Measurements from ENCODE around the gene NHSL2.
"Not testable (repeated sequence)": the region's sequence is repeated elsewhere in the genome, so short reads cannot be mapped to it uniquely, and the experiment has no call there.

NHSL2 gene

GRCh38 chrX:71910643-71910985 is at the start of gene NHSL2:
NHSL2 (plus strand) TSS chrX:71910845.
- peak in 1 of 14 donors; percentile 34 for DNase-seq

- no peak for DNase-seq
Observed at GRCh38 chrX:71867680-71868079, 43.0 kb upstream of the NHSL2 start.

DNA sequence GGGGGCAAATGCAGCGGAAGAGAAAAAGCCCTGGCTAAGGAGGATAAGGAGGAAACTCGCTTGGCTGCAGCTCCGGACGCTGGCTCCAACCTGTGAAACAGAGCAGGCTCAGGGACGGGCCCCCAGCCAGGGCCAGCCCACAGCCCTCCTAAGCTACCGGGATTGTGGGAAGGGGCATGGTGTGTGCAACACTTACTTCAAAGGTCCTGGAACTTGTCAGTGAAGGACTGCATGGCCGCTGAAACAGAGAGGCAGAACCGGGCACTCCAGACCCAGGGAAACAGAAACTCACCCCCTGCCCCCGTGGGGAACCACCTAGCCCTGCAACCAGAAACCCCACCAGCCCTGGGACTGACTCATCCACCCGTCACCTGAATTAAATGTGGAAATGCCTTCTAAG is 41.1 kb upstream of the NHSL2 start:
- DNase-seq = not testable (repeated sequence)

DNA sequence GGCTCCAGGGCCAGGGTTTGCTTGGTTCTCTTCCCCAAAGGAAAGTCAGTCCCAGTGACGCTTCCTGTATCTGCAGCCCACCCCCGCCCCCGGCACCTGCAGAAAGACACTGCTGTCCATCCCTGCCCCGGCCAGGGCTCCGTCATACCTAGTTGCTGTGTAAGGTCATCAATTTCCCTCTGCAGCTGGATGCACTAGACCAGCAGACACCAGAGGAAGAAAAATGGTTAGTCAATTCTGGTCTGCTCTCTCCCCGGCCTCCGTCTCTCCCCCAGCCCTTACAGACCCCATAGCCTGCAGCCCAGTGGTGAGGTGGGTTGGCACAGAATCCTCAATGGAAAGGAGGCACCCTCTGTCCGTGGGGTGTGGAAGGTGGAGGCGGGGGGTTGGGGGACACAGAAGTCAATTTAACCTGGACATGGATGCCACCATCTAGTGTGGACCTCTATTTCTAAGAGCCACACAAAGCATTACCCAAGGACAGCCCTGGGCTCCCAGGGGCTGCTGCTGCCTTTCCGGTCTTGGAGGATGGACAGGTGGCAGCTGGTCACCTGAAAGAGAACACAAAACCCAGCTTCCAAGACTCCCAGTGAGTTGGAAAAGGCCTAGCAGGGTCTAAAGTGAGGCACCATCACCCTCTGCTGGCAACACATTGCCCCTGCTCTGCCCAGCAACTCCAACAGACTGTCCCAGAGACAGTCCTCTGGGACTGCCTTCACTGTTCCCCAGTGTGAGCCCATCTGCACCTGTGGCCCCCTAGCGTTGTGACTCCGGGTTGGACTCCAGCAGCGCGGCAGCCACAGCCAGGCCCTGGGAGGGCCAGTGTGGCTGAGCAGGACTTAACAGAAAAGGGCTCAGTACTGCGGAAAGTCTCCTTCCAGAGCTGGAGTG is 40.2 kb upstream of the NHSL2 start:
- peak in 1 of 14 donors; percentile 51 for DNase-seq

DNA sequence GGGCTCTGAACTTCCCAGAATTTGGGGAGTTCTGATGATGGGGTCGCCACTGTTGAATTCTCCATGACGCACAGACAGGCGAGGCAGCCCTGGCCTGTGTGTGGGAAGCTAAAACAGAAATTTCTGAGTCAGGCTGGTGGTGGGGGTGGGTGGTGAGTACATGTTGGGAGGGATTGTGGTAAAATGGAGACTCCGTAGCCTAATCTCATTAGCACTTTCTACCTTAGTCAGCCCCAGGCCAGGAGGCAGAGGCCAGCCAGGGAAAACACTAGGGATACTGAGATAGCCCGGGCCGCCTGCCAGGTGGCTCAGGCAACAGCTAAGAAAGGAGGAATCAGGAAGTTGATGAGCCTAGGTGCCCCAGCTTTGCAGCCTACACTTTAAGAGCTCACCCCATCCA is 39.3 kb upstream of the NHSL2 start:
- no peak for DNase-seq

DNA sequence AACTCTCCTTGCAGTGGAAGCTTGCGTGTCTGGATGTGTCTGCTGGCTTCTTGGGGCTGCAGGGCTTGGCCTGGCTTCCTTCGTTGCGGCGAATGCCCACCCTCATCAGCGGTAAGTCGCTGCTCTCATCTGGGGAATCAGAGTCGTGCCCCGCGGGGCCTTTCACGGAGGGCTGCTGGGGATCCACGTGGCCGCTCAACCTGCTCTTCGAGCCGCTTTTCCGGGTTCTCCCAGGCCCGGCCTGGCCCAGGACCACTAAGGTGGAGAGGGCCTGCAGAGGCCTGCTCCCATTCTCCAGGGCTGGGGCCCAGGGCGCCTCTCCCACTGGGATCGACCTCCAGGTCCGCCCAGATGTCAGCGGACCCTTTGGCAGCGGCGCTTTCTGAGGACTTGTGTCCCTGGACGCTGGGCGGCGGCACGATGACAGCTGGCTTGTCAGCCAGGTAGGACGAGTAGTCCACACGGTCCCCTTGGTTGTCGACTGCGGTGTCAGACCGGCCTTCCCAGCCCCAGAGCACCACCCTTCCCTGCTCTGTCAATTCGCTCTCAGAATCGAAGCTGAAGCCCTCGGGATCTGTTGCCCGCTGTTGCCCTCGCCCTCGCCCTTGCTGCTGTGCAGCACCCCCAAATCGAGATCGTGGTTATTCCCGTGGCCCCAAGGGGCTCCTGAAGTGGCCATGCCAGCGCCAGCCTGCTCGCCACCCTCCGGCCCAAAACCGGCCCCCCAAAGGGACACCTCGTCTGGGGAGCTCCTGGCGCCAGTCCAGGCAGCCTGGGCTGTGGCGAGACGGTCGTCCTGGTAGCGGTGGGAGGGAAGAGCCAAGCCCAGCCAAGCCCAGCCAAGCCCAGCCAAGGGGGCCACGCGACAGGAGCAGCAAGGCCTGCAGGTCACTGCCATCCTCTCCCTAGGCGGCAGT is 37.8 kb upstream of the NHSL2 start:
- no peak for DNase-seq

DNA sequence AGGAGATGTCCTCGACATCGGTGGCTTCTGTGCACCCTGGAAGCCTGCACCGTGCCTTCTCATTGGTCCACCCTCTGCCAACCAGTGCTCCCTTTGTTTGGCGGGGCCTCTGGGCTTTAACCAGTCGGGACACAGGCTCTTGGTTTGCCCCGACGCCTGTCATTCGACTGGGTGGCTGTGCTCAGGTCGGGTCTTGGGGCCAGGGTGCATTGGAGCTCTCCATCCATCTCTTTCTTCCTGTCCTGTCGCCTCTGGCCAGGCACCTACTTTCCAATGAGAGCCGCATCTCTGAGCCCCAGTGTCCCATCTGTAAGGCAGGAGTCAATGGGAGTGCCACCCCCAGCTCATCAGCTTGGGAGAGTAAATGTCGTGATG is 37.2 kb upstream of the NHSL2 start:
- DNase-seq = no peak

GRCh38 chrX:71876841-71877240 is 33.8 kb upstream of the NHSL2 start:
- DNase-seq = not testable (repeated sequence)

DNA sequence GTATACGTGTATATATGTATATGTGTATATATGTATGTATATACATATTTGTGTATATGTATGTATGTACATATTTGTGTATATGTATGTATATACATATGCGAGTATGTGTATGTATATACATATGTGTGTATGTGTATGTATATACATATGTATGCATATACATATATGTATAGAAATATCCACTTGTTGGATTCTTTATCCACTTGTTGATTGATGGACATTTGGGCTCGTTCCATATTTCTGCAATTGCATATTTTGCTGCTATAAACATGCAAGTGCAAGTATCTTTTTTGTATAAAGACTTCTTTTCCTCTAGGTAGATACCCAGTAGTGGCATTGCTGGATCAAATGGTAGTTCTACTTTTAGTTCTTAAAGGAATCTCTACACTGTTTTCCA is 25.5 kb upstream of the NHSL2 start:
- no peak for DNase-seq

- DNase-seq = no peak
Observed at GRCh38 chrX:71895607-71896006, 15.0 kb upstream of the NHSL2 start.

DNA sequence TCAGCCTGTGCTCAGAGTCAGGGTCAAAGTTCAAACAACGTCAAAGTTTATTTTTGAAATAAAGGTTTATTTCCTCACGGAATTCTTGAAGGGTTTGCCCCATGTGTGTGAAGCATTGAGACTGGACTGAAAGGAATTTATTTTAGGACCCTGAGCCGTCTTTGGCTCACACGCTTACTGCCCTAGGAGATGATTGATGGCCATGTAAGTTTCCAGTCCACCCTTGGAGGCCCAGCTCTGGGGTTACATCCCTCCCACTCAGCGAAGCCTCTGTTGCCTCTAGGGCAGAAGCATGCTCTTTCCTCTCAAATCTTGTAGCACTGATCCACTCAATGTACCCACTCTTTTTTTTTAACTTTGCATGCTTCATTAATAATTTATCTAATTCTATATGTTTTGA is 4.5 kb upstream of the NHSL2 start:
- DNase-seq = no peak

DNA sequence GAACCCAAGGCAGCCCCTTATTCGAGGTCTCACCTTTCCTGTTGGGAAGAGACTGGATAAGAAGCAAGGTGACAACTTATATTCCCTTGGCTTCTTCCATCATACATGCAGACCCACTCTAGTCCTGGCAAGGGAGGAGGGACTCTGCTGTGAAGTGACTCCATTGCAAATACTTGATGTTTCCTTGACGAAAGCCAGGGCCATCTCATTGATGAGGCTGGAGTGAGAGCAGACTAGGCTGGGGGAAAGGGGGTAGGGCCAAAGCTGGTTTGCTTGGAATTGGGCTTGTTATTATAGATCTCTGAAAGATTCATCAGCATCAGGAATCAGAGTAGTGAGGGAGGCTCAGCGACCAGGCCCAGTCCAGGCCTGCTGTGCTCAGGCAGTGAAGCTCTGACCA is 2.3 kb upstream of the NHSL2 start:
- no peak for DNase-seq

DNA sequence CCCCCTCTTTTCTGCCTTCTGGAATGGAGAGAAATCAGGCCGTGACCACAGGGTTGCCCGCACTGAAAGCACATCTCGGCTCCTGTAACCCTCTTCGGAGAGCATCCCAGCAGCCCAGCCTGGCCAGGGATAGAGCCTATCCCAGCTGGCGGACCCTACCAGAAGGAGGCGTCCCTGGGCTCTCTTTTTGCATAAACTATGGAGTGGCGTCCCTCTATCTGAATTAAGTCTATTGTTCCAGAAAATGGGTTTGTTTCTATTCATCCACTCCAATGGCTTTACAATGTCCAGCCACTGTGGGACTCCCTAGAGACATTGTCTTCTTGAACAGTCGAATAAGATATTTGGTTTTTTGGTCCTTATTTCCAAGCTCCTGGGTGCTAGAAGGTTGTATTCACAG is 689 bp upstream of the NHSL2 start:
- peak in 1 of 14 donors; percentile 49 for DNase-seq

- peak in 1 of 14 donors; percentile 26 for DNase-seq
Observed at GRCh38 chrX:71910986-71911730, 513 bp downstream of the NHSL2 start.

DNA sequence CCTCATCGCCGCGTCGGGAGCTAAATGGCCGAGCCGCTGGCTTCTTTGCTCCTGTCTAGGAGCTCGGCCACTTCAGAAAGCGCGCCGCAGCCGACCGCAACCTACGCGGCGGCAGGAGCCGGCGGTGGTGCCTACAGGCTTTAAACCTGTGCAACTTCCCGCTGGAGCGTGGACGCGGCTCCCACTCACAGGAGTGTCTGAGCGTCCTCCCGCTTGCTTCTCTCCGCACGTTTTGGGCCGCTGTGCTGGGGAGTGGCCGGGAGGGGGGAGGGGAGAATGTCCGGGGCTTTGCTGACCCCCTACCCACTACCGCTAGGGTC is 1.0 kb downstream of the NHSL2 start:
- no peak for DNase-seq

DNA sequence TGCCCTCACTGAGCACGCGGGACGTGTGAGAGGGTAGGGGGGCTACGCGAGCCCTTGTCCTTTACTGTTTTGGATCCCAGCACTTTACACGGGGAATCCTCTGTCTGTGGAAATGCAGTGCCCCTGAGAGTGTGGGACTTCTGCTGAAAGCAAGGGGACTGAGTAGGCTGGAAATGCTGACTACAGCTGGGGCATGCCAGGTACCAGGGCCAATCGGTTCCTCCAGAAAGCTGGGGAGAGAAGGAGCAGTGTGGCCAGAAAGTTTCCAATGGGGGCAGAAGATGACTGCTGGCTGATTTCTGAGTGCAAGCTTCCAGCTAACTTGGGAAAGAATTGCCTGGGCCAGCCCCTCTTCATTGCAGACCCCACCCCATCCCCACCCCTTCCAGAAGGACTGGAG is 1.5 kb downstream of the NHSL2 start:
- no peak for DNase-seq

GRCh38 chrX:71913156-71913950 is 2.7 kb downstream of the NHSL2 start:
- peak in 1 of 14 donors; percentile 79 for DNase-seq

DNA sequence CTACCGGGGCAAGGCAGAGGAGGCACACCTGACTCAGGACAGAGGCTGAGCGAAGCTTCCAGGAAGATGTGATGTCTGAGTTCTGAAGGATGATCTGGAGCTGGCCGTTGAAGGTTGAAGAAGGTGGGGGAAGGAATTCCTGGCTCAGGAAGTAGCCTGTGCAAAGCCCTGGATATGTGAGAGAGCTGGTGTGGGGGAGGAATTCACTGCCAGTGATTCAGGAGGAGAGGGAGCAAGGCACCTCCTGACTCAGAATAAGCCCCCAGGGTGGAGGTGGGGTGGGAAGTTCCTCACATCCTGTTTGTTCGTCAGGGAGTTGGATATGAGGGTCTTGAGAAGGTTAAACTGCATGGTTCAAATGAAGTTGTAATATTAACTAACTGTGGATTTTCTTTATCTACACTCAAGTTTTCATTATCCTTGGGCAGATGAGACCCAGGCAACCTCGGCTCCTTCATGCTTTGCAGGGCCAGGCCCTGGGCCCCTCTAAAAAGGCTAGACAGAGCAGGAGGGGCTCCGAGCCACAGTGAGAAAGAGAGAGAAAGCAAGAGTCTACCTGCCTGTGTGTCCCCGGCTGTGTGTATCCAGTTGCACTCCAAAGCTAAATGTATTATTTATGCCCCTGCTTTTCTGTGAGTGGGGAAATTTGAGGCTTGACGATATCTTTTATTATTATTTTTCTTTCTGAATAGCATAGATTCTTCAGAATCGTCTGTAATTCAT is 7.1 kb downstream of the NHSL2 start:
- no peak for DNase-seq

DNA sequence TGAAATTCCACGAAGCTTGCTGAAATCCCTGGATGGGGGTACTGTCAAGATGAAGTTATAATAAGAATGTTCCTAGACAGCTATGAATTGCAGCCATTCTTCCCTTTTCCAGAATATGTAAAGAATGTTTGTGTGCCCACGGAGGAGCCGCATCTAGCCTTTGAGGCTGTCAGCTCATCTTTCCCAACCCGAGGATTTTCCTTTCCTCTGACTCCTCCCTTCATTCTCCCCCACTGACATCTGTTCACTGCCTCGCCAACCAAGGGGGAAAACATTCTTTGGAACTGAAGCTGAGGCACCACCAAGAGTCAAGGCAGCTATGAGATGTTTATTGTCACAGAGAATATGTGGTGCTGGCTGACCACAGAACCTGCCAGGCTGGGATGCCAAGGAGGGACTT is 8.8 kb downstream of the NHSL2 start:
- DNase-seq = no peak

DNA sequence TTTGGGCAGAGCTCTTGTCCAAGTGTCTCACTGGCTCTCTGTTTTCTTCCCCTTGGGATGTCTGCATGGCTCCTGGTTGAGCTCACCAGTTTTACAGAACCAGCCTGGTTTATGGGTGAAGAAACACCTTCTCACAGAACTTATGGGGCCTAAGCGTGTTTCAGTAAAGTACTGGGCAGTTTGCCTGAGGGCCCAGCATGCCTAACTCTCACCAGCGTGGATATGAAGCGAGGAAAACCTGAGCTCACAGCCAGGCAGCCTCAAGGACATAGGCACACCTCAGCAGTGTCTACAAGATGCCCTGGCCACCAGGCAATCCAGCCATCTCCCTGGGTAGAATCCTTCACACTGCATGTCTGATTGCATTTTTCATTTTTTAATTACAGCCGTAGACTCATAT is 9.2 kb downstream of the NHSL2 start:
- DNase-seq = peak in 1 of 14 donors; percentile 73

DNA sequence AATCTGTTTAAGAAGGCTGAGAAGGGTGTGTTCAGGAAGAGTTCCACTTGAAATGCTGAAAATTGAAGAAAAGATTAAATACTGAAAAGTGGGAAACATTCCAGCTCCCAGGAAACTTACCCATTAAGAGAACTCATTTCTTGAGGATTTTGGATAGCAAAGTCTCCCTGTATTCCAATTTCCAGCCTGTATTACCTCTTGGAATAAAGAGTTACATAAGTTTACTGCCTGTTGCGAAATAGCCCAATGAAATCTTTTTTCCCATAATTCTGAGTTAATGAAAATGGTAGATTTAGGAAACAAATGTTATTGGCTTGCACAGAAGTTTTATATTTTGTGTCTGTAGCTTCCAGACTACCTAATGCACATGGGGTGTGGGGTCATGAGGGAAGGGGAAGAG is 12.0 kb downstream of the NHSL2 start:
- DNase-seq = no peak

DNA sequence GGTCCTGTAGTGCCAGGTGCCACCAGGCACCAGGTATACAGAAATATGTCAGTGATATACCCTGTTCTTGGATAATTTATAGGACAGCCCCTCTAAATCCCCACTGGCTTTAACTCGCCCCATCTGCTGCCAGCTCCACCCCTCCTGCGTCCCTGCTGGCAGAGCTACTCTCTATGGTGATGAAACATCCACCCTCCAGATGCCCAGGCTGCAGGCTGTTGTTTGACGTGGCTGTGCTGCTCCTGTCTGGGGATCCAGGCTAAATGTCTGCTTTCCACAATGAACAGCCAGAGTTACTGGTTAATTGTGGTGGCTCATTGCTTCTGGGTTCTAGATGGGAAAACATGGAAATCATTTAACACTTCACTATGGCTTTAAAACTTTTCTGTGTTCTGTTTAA is 12.9 kb downstream of the NHSL2 start:
- DNase-seq = no peak
